Liver (tissue), 9 donors: Measurements from ENCODE around the gene PLA2G4D. TPM values are rescaled to one million over a fixed set of nuclear protein-coding genes. Genes with fewer than 3 reads are reported as not detected.

Source experiments
- DNase-seq: peaks from one replicate; pipeline ENCODE4 v3.0.0-alpha.2; 2017; ENCODE audit warnings: low spot score
- H3K27ac ChIP-seq, 2 donors: one replicate each; pipeline ENCODE4 v1.7.0; 2013; ENCODE audit warnings: inconsistent platforms in 2 of 2, low read length in 2 of 2, control low read depth in 1 of 2, low read depth in 1 of 2, mild to moderate bottlenecking in 1 of 2
- H3K27me3 ChIP-seq, 4 donors: one replicate each; pipeline versions ENCODE4 v1.6.1 to v1.7.0; 2013; ENCODE audit warnings: low read length in 3 of 4, inconsistent platforms in 1 of 4, mild to moderate bottlenecking in 1 of 4, moderate library complexity in 1 of 4; ENCODE audit not compliant: control insufficient read depth in 4 of 4, insufficient read depth in 4 of 4
- H3K36me3 ChIP-seq, 4 donors: one replicate each; pipeline versions ENCODE4 v1.6.1 to v1.7.0; 2013; ENCODE audit warnings: low read length in 3 of 4, mild to moderate bottlenecking in 3 of 4, low read depth in 1 of 4, moderate library complexity in 1 of 4; ENCODE audit not compliant: control insufficient read depth in 4 of 4, insufficient read depth in 3 of 4
- H3K4me1 ChIP-seq, 4 donors: one replicate each; pipeline versions ENCODE4 v1.6.1 to v1.7.0; 2013; ENCODE audit warnings: low read length in 3 of 4, mild to moderate bottlenecking in 3 of 4, moderate library complexity in 1 of 4; ENCODE audit not compliant: control insufficient read depth in 4 of 4, insufficient read depth in 4 of 4
- H3K4me3 ChIP-seq, 3 donors: one replicate each; pipeline versions ENCODE4 v1.6.1 to v1.7.0; 2013; ENCODE audit warnings: low read length in 3 of 3, control low read depth in 1 of 3, low read depth in 1 of 3, mild to moderate bottlenecking in 1 of 3
- H3K9ac ChIP-seq, 2 donors: one replicate each; pipeline ENCODE4 v1.7.0; 2013; ENCODE audit warnings: low read length in 2 of 2, mild to moderate bottlenecking in 2 of 2, moderate library complexity in 2 of 2, control low read depth in 1 of 2, low read depth in 1 of 2
- H3K9me3 ChIP-seq, 4 donors: one replicate each; pipeline versions ENCODE4 v1.6.1 to v1.7.0; 2013; ENCODE audit warnings: low read length in 3 of 4; ENCODE audit not compliant: control insufficient read depth in 4 of 4
- EGR1 ChIP-seq, 2 donors: IDR thresholded peaks; 2 replicates each; pipeline ENCODE4 v1.6.1; 2016 to 2018; ENCODE audit warnings: antibody characterized with exemption in 2 of 2, low read depth in 2 of 2
- FOXA1 ChIP-seq: IDR thresholded peaks from 2 replicates; pipeline ENCODE4 v1.6.1; 2016; ENCODE audit warnings: antibody characterized with exemption
- FOXA2 ChIP-seq: IDR thresholded peaks from 2 replicates; pipeline ENCODE4 v1.6.1; 2016; ENCODE audit warnings: antibody characterized with exemption
- GABPA ChIP-seq, 2 donors: IDR thresholded peaks in 1 of 2; conservative IDR thresholded peaks in 1 of 2; 2 replicates each; pipeline ENCODE4 v1.6.1; 2016; ENCODE audit warnings: antibody characterized with exemption in 2 of 2, mild to moderate bottlenecking in 1 of 2, moderate library complexity in 1 of 2
- HNF4A ChIP-seq, 2 donors: conservative IDR thresholded peaks; 2 replicates each; pipeline ENCODE4 v1.6.1; 2016; ENCODE audit warnings: antibody characterized with exemption in 2 of 2, mild to moderate bottlenecking in 2 of 2
- JUND ChIP-seq, 2 donors: IDR thresholded peaks; 2 replicates each; pipeline ENCODE4 v1.6.1; 2016; ENCODE audit warnings: antibody characterized with exemption in 2 of 2
- NR2F2 ChIP-seq: IDR thresholded peaks from 2 replicates; pipeline ENCODE4 v1.6.1; 2016; ENCODE audit warnings: antibody characterized with exemption
- RAD21 ChIP-seq, 2 donors: IDR thresholded peaks; 2 replicates each; pipeline ENCODE4 v1.6.1; 2016; ENCODE audit warnings: antibody characterized with exemption in 2 of 2, mild to moderate bottlenecking in 2 of 2
- RXRA ChIP-seq, 2 donors: IDR thresholded peaks; 2 replicates each; pipeline ENCODE4 v1.6.1; 2017 to 2018; ENCODE audit warnings: antibody characterized with exemption in 2 of 2, mild to moderate bottlenecking in 1 of 2
- SP1 ChIP-seq: IDR thresholded peaks from 2 replicates; pipeline ENCODE4 v1.6.1; 2018; ENCODE audit warnings: antibody characterized with exemption, mild to moderate bottlenecking
- TAF1 ChIP-seq: conservative IDR thresholded peaks from 2 replicates; pipeline ENCODE4 v1.6.1; 2016; ENCODE audit warnings: antibody characterized with exemption, mild to moderate bottlenecking
- YY1 ChIP-seq: IDR thresholded peaks from 2 replicates; pipeline ENCODE4 v1.6.1; 2016; ENCODE audit warnings: antibody characterized with exemption, mild to moderate bottlenecking
- ZBTB33 ChIP-seq: IDR thresholded peaks from 2 replicates; pipeline ENCODE4 v1.6.1; 2016; ENCODE audit warnings: antibody characterized with exemption
- WGBS: extraction: QIAGEN DNeasy Blood & Tissue Kit; methylation state at CpG from one replicate; pipeline ENCODE4 v1.1.7; 2013; 5-methylcytosine and 5-hydroxymethylcytosine counted together
- polyA plus RNA-seq, 2 donors: library from polyadenylated mRNA; stranded (reverse) in 1 of 2; unstranded in 1 of 2; fragments of 200-250 nt in 1 of 2; fragments of >200 nt in 1 of 2; fragmentation: Nextera tagmentation in 1 of 2; extraction: Ambion mirVana in 1 of 2; gene quantifications; one replicate each; pipeline versions ENCODE4 v1.2.1 to v1.2.3, GENCODE V29; 2013 to 2015
- total RNA-seq, 2 donors: library from RNA; depleted of rRNA; stranded (reverse); fragments of >200 nt; gene quantifications; one replicate each; pipeline ENCODE4 v1.2.3, GENCODE V29; 2014
- TF ChIP-seq, protein P1 (sequence below): fragments of 150-350 bp; IDR thresholded peaks from 2 replicates; pipeline ENCODE4 v1.5.1; 2017; ENCODE audit warnings: improper control_type of control experiment, low read depth, low read length; ENCODE audit not compliant: missing input control
- TF ChIP-seq, protein P2 (sequence below): IDR thresholded peaks from 2 replicates; pipeline ENCODE4 v1.6.1; 2016; ENCODE audit warnings: antibody characterized with exemption, mild to moderate bottlenecking
- TF ChIP-seq, protein P3 (sequence below): IDR thresholded peaks from 2 replicates; pipeline ENCODE4 v1.6.1; 2016; ENCODE audit warnings: antibody characterized with exemption
- donor health status: healthy.
- donor health status: healthy.
- donor health status: healthy.
- donor health status: healthy.
- donor health status: healthy.

The PLA2G4D gene
- total and polyA plus RNA-seq, 4 donors = not detected

GRCh38 chr15:42042602-42043400 lies 51.6 kb downstream of the PLA2G4D start:
- Histone ChIP-seq H3K9ac (no peak overlapping the region), H3K27ac (no peak overlapping the region), H3K4me1 (peaks cover 0 to under 1% (median 0%) of the 10 kb centered on the region in 4 donors), H3K4me3 (no peak overlapping the region), H3K36me3 (no peaks in the 10 kb centered on the region), H3K9me3 (no peaks in the 10 kb centered on the region), H3K27me3 (no peaks in the 10 kb centered on the region)
- 90% methylated on average over 5 of the region's 5 CpGs for WGBS
- TF ChIP-seq GABPA (IDR thresholded peaks at IDR 0.05 in 1 of 2, conservative IDR thresholded peaks at IDR 0.05 in 1 of 2) = no peak
- TF ChIP-seq FOXA2 = no peak
- TF ChIP-seq EGR1 (IDR thresholded peaks at IDR 0.05; ENCODE audit: low read depth in 2 of 2) = no peak
- TF ChIP-seq ZBTB33 = no peak
- TF ChIP-seq, protein P1, sequence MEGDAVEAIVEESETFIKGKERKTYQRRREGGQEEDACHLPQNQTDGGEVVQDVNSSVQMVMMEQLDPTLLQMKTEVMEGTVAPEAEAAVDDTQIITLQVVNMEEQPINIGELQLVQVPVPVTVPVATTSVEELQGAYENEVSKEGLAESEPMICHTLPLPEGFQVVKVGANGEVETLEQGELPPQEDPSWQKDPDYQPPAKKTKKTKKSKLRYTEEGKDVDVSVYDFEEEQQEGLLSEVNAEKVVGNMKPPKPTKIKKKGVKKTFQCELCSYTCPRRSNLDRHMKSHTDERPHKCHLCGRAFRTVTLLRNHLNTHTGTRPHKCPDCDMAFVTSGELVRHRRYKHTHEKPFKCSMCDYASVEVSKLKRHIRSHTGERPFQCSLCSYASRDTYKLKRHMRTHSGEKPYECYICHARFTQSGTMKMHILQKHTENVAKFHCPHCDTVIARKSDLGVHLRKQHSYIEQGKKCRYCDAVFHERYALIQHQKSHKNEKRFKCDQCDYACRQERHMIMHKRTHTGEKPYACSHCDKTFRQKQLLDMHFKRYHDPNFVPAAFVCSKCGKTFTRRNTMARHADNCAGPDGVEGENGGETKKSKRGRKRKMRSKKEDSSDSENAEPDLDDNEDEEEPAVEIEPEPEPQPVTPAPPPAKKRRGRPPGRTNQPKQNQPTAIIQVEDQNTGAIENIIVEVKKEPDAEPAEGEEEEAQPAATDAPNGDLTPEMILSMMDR = no peak
- TF ChIP-seq RAD21 (IDR thresholded peaks at IDR 0.05) = no peak
- TF ChIP-seq JUND (IDR thresholded peaks at IDR 0.05) = no peak
- no peak for TF ChIP-seq SP1
- no peak for TF ChIP-seq TAF1
- TF ChIP-seq, protein P2, sequence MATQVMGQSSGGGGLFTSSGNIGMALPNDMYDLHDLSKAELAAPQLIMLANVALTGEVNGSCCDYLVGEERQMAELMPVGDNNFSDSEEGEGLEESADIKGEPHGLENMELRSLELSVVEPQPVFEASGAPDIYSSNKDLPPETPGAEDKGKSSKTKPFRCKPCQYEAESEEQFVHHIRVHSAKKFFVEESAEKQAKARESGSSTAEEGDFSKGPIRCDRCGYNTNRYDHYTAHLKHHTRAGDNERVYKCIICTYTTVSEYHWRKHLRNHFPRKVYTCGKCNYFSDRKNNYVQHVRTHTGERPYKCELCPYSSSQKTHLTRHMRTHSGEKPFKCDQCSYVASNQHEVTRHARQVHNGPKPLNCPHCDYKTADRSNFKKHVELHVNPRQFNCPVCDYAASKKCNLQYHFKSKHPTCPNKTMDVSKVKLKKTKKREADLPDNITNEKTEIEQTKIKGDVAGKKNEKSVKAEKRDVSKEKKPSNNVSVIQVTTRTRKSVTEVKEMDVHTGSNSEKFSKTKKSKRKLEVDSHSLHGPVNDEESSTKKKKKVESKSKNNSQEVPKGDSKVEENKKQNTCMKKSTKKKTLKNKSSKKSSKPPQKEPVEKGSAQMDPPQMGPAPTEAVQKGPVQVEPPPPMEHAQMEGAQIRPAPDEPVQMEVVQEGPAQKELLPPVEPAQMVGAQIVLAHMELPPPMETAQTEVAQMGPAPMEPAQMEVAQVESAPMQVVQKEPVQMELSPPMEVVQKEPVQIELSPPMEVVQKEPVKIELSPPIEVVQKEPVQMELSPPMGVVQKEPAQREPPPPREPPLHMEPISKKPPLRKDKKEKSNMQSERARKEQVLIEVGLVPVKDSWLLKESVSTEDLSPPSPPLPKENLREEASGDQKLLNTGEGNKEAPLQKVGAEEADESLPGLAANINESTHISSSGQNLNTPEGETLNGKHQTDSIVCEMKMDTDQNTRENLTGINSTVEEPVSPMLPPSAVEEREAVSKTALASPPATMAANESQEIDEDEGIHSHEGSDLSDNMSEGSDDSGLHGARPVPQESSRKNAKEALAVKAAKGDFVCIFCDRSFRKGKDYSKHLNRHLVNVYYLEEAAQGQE = no peak
- TF ChIP-seq, protein P3, sequence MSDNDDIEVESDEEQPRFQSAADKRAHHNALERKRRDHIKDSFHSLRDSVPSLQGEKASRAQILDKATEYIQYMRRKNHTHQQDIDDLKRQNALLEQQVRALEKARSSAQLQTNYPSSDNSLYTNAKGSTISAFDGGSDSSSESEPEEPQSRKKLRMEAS = no peak
- no peak for TF ChIP-seq FOXA1
- no peak for TF ChIP-seq HNF4A (conservative IDR thresholded peaks at IDR 0.05)
- TF ChIP-seq YY1 = no peak
- no peak for TF ChIP-seq RXRA (IDR thresholded peaks at IDR 0.05)
- no peak for DNase-seq

DNA sequence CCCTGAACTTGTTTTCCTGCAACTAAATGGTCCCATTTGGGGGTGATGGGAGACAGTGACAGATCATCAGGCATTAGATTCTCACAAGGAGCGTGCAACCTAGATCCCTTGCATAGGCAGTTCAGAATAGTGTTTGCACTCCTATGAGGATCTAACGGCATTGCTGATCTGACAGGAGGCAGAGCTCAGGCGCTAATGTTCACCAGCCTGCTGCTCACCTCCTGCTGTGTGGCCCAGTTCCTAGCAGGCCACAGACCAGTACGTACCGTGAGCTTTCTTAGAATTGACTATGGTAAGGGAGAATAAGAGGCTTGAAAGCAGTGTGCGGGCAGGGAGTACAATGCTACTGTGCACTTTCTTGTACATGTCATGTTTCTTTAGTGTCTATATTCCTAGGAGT lies 56.0 kb downstream of the PLA2G4D start:
- no peak overlapping the region for H3K27ac ChIP-seq
- TF ChIP-seq RAD21 (IDR thresholded peaks at IDR 0.05) = no peak
- TF ChIP-seq NR2F2 = no peak
- no peak for TF ChIP-seq HNF4A (conservative IDR thresholded peaks at IDR 0.05)
- TF ChIP-seq YY1 = no peak
- TF ChIP-seq JUND (IDR thresholded peaks at IDR 0.05) = no peak
- H3K9me3 ChIP-seq = no peaks in the 10 kb centered on the region
- no peak overlapping the region for H3K4me3 ChIP-seq
- H3K4me1 ChIP-seq = peaks cover 0 to 6% (median 2%) of the 10 kb centered on the region in 4 donors
- no peaks in the 10 kb centered on the region for H3K27me3 ChIP-seq
- H3K36me3 ChIP-seq = no peaks in the 10 kb centered on the region
- 97% methylated on average over 6 of the region's 6 CpGs for WGBS
- H3K9ac ChIP-seq = no peak overlapping the region
- DNase-seq = no peak
